ENCODE measurements around the gene MAP2K2. TPM values are rescaled to one million over a fixed set of nuclear protein-coding genes. Genes with fewer than 3 reads are reported as not detected.

Gene MAP2K2
- total RNA-seq, 1 donor, result 233 TPM

GRCh38 chr19:4103080-4103433 lies 20.9 kb downstream of the MAP2K2 start:
- TF ChIP-seq, protein P1, sequence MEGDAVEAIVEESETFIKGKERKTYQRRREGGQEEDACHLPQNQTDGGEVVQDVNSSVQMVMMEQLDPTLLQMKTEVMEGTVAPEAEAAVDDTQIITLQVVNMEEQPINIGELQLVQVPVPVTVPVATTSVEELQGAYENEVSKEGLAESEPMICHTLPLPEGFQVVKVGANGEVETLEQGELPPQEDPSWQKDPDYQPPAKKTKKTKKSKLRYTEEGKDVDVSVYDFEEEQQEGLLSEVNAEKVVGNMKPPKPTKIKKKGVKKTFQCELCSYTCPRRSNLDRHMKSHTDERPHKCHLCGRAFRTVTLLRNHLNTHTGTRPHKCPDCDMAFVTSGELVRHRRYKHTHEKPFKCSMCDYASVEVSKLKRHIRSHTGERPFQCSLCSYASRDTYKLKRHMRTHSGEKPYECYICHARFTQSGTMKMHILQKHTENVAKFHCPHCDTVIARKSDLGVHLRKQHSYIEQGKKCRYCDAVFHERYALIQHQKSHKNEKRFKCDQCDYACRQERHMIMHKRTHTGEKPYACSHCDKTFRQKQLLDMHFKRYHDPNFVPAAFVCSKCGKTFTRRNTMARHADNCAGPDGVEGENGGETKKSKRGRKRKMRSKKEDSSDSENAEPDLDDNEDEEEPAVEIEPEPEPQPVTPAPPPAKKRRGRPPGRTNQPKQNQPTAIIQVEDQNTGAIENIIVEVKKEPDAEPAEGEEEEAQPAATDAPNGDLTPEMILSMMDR (IDR thresholded peaks at IDR 0.05; ENCODE audit: extremely low read depth, low read depth, low read length), result no peak
- Histone ChIP-seq H3K36me3 (ENCODE audit: insufficient read depth, low read length) (peaks cover 61% of the 10 kb centered on the region), H3K4me1 (ENCODE audit: insufficient read depth, low read length) (peaks cover 8% of the 10 kb centered on the region), H2AFZ (ENCODE audit: low read length) (no peak overlapping the region), H3K27ac (ENCODE audit: low read depth, low read length) (no peak overlapping the region), H3K27me3 (ENCODE audit: insufficient read depth, low read length) (no peaks in the 10 kb centered on the region), H3K4me2 (ENCODE audit: insufficient read depth, low read length) (no peak overlapping the region), H3K79me2 (ENCODE audit: insufficient read depth, low read length) (peaks cover 3% of the 10 kb centered on the region), H4K20me1 (ENCODE audit: insufficient read depth, low read length) (peaks cover 14% of the 10 kb centered on the region), H3K9me3 (ENCODE audit: low read depth, low read length) (no peaks in the 10 kb centered on the region), H3K4me3 (ENCODE audit: insufficient read depth, low read length) (no peak overlapping the region)
- peak; percentile 92 for DNase-seq (ENCODE audit: insufficient read length, low spot score, missing footprints)

- no peak overlapping the region for H3K4me3 ChIP-seq (ENCODE audit: insufficient read depth, low read length)
- TF ChIP-seq, protein P1 (IDR thresholded peaks at IDR 0.05; ENCODE audit: extremely low read depth, low read depth, low read length), result no peak
- H3K79me2 ChIP-seq (ENCODE audit: insufficient read depth, low read length), result peaks cover 3% of the 10 kb centered on the region
- peak; percentile 79 for DNase-seq (ENCODE audit: insufficient read length, low spot score, missing footprints)
- peaks cover 57% of the 10 kb centered on the region for H3K36me3 ChIP-seq (ENCODE audit: insufficient read depth, low read length)
- peaks cover 14% of the 10 kb centered on the region for H4K20me1 ChIP-seq (ENCODE audit: insufficient read depth, low read length)
- H3K4me2 ChIP-seq (ENCODE audit: insufficient read depth, low read length), result no peak overlapping the region
- H3K27ac ChIP-seq (ENCODE audit: low read depth, low read length), result no peak overlapping the region
- H2AFZ ChIP-seq (ENCODE audit: low read length), result no peak overlapping the region
- peaks cover 8% of the 10 kb centered on the region for H3K4me1 ChIP-seq (ENCODE audit: insufficient read depth, low read length)
- no peaks in the 10 kb centered on the region for H3K27me3 ChIP-seq (ENCODE audit: insufficient read depth, low read length)
- H3K9me3 ChIP-seq (ENCODE audit: low read depth, low read length), result no peaks in the 10 kb centered on the region
Measured at GRCh38 chr19:4102339-4103079, 21.4 kb downstream of the MAP2K2 start.

GRCh38 chr19:4101496-4101770 lies 22.5 kb downstream of the MAP2K2 start:
- Histone ChIP-seq H3K9me3 (ENCODE audit: low read depth, low read length) (no peaks in the 10 kb centered on the region), H3K4me2 (ENCODE audit: insufficient read depth, low read length) (no peak overlapping the region), H4K20me1 (ENCODE audit: insufficient read depth, low read length) (peaks cover 14% of the 10 kb centered on the region), H2AFZ (ENCODE audit: low read length) (no peak overlapping the region), H3K36me3 (ENCODE audit: insufficient read depth, low read length) (peaks cover 49% of the 10 kb centered on the region), H3K79me2 (ENCODE audit: insufficient read depth, low read length) (no peaks in the 10 kb centered on the region), H3K4me3 (ENCODE audit: insufficient read depth, low read length) (no peak overlapping the region), H3K27me3 (ENCODE audit: insufficient read depth, low read length) (no peaks in the 10 kb centered on the region), H3K4me1 (ENCODE audit: insufficient read depth, low read length) (peaks cover 12% of the 10 kb centered on the region), H3K27ac (ENCODE audit: low read depth, low read length) (no peak overlapping the region)
- TF ChIP-seq, protein P1 (IDR thresholded peaks at IDR 0.05; ENCODE audit: extremely low read depth, low read depth, low read length), result no peak
- peak; percentile 84 for DNase-seq (ENCODE audit: insufficient read length, low spot score, missing footprints)

- Histone ChIP-seq H3K79me2 (ENCODE audit: insufficient read depth, low read length) (no peaks in the 10 kb centered on the region), H3K27ac (ENCODE audit: low read depth, low read length) (no peak overlapping the region), H3K4me3 (ENCODE audit: insufficient read depth, low read length) (no peak overlapping the region), H2AFZ (ENCODE audit: low read length) (no peak overlapping the region), H3K27me3 (ENCODE audit: insufficient read depth, low read length) (no peaks in the 10 kb centered on the region), H3K4me1 (ENCODE audit: insufficient read depth, low read length) (peaks cover 12% of the 10 kb centered on the region), H3K9me3 (ENCODE audit: low read depth, low read length) (no peaks in the 10 kb centered on the region), H4K20me1 (ENCODE audit: insufficient read depth, low read length) (peaks cover 12% of the 10 kb centered on the region), H3K4me2 (ENCODE audit: insufficient read depth, low read length) (no peak overlapping the region), H3K36me3 (ENCODE audit: insufficient read depth, low read length) (peaks cover 49% of the 10 kb centered on the region)
- TF ChIP-seq, protein P1 (IDR thresholded peaks at IDR 0.05; ENCODE audit: extremely low read depth, low read depth, low read length), result no peak
- DNase-seq (ENCODE audit: insufficient read length, low spot score, missing footprints), result peak; percentile 84
Measured at GRCh38 chr19:4100647-4101495, 23.1 kb downstream of the MAP2K2 start.

Measured in osteoblast (primary cell).